HG03521 (cell line): Measurements from ENCODE around the gene NF1.
"Not testable (repeated sequence)": the region's sequence is repeated elsewhere in the genome, so short reads cannot be mapped to it uniquely, and the experiment has no call there.

ENCODE experiments used
- ATAC-seq: cut with Tn5 transposase; IDR thresholded peaks from one replicate; pipeline ENCODE4 v1.9.1; 2021; ENCODE audit warnings: mild to moderate bottlenecking, moderate library complexity; ENCODE audit not compliant: unreplicated experiment

Gene NF1

DNA sequence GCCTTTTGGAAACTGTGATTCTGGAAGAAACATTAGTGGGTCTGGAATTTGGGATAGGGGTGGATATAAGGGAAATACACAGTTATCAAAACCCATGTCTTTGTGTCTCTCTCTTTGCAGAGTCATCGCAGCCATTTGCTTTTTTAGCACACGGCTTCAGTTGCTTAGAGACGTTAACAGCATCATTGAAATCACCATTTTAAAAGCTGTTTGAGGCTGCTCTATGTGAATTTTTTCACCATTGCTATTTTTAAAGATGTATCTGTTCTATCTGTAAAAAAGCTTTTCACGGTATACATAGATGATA is 155.0 kb downstream of the NF1 start:
- no peak for ATAC-seq

DNA sequence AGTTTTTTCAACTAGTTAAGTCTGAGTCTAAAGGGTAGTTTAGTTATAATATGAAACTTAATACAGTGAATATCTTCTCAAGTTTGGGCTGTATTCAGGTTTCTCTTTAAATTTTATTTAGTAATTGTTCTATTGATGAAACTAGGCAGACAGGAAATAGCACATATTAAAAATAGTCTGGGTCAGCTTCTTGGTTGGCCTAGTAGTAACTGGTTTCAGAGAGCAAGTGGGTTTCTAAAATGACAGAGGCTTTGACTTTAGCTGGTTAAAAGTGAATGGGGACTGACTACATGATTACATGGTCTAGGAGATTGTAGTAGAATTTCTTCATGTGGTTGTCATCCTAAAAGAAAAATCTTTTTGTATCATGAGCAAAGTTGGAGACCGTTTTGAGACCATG is 155.5 kb downstream of the NF1 start:
- no peak for ATAC-seq

DNA sequence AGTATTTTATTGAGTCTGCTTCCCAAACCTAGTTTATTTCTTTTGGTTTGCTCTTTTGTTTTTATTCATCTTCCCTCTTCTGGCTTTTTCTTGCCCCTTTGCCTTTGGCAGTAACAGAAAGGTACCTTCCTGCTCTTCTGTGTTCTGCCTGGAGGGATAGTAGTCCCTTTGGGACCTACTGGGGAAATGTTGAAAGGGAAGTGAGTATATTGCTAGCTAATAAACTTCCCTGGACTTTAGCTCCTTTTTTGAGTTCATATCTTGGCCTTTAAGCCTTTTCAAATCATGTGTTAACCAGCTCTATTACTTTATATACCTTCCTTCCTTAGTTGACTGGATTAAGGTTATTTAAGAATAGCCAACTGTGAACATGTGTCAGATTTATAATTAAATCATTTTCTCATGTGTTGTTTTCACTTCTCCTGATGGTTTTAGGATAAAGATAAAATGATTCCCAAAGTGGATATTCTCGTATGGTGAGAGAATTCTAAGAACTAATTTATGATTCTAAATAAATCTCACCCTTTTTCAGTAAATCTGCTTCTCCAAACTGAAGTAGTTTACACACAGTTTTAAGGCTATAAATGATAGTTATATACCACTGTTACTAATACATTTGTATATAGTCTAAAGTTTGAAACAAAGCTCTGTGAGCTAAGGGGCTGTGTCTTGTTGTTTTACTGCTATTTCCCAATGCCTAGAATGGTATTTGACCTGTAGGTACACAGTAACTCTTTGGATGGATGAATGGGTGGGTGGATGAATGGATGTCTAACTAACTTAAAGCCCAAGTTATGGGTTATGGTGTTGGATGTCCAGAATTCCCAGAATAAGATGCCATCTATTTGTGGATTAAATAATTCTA is 156.6 kb downstream of the NF1 start:
- no peak for ATAC-seq

DNA sequence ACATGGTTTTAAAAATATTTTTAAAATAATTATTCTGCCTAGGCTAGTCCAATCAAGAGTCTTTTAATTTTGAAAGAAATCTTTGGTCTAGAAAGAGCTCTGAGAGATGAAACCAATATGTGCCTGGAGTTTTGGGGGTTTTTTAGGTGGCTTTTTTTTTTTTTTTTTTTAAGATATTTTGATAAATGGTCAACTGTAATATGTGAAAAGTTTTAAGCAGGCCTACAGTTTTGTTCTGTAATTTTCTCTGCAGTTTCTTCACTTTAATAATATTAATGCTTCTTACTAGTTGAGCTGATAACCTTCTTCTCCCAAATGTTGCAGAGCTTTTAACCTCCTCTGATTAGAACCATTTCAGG is 157.2 kb downstream of the NF1 start:
- ATAC-seq = no peak

DNA sequence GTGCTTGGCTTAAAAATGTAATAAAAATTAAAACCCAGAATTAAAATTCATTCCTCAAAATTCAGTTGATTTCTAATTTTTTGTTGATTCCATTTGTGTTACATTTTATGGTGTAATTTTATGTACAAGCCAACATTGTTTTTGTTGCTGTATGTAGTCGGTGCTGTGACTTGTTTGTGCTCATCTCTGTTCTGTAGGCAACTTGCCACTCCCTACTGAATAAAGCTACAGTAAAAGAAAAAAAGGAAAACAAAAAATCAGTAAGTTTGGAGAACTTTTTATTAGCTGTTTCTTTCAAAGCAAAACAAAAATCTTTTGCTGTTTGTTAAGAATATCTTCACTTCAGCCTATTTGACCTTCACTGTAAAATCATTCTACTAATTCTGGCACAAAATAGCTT is 158.0 kb downstream of the NF1 start:
- ATAC-seq = no peak

DNA sequence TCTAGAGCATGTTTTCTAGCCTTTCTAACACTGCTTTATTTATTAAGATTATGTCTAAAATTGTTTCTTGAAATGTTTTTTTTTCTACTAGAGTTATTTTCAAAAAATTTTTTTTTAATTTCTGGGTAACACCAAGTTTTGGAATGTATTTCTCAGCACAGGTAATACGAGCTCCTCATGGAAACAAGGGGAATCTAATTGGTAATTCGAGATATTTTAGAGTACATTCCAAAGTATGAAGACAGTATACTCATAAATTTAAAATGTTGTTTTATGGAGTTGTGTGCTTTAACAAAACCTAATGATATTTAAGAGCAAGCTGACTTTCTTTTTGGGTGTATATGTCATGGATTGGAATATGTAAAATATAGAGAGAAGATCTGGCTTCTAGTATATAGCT is 159.9 kb downstream of the NF1 start:
- ATAC-seq = no peak

DNA sequence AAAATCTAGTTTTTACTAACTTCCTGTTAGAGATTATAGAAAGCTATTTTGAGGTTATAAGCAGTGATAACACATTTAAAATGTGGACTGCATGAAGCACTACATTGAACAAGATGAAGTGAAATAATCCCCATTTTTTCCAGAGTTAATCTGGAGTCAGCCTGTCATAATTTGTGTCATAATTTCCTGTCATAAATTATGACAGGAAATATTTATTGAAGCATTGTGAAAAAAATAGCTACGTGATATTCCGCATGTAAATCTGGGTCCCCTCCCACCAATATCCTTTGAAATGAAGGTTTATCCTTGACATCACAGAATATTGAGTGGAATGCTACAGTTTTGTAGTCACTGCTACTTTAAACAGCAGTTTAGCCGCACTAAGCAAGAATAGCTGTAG is 162.2 kb downstream of the NF1 start:
- ATAC-seq = no peak

DNA sequence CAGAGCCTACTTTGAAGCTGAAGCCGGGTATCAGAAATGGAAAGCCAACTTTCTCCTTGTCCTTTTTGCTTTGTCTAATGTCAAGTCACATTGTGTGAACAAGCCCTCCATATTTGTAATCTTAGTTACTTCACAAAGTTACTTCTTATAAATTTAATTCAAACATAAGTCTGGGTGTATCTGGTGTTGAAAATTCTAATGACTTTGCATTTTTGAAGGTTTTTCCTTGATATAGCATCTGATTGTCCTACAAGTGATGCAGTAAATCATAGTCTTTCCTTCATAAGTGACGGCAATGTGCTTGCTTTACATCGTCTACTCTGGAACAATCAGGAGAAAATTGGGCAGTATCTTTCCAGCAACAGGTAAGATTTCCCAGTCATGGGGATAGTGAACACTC is 165.4 kb downstream of the NF1 start:
- no peak for ATAC-seq

DNA sequence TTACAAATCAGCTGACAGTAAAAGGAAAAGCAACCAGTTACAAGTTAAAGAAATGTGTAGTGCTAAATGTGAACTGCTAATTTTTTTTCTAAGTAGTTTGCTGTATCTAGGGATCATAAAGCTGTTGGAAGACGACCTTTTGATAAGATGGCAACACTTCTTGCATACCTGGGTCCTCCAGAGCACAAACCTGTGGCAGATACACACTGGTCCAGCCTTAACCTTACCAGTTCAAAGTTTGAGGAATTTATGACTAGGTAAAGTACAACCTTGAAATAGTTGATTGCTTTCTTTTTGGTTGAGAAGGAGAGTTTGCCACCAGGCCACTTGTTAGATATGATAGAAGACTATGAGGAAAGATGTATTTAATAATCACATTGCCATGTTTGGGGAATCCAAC is 166.8 kb downstream of the NF1 start:
- no peak for ATAC-seq

DNA sequence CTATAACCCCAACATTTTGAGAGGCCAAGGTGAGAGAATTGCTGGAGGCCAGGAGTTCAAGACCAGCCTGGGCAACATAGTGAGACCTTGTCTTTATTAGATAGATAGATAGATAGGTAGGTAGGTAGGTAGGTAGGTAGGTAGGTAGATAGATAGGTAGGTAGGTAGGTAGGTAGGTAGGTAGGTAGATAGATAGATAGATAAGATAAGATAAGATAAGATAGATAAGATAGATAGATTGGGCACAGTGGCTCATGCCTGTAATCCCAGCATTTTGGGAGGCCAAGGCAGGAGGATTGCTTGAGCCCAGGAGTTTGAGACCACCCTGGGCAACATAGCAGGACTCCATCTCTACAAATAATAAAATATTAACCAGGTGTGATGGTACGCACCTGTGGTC is 168.1 kb downstream of the NF1 start:
- not testable (repeated sequence) for ATAC-seq

DNA sequence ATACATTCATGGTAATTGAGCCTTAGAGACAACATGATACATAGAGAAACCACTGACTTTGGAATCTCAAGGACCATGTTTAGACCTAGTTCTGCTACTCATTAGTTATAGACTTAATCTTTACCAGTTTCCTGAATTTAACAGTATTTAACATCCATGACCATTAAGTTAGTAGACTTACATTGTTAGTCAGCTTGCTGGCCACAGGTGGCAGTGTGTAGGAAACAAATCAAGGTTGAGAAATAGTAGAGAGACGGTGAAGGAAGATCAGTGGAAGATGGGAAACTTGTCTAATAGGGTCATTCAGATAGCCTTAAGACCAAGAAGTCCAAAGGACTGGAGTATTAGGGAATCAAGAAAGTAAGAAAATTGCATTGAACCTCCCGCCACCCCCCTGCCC is 171.3 kb downstream of the NF1 start:
- no peak for ATAC-seq

DNA sequence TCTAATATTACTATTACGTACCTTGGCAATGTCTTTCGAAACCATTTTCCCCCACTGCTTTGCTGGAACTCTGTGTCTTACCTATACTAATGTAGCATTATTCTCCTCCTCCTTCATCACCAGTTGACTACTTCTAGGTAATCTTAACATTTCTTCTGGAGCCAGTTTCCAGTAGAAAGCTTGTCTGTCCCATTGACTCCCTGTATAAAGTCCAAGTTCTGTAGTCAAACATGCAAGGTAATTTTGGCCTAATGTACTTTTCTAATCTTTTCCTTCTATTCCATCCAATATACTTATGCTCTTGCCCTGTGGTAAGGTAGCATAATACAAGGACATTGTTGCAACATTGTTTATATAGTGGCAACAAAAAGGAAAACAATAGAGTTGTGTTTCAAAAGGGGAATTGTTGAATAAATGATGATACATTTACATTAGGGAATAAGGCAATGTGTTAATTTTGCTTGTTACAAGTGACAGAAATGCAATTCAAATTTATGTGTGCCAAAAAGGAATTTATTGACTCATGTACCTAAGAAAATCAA is 174.3 kb downstream of the NF1 start:
- no peak for ATAC-seq

DNA sequence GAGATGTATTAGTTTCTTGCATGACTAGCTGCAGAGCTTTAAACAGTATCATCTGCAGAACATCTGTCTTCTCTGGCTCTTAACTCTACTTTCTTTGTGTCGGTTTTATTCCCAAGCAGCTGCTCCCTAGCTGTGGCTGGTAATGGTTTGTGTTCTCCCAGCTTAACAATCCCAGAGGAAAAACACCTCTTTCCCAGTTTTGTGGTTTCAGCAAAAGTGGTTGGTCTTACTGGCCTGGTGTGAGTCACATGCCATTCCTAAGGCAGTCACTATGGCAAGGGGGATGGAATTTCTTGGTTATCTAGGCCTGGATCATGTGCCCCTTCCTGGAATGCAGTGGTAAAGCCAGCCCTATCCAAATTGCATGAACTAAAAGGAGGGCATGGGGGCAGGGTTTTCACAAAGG is 174.8 kb downstream of the NF1 start:
- ATAC-seq = no peak

DNA sequence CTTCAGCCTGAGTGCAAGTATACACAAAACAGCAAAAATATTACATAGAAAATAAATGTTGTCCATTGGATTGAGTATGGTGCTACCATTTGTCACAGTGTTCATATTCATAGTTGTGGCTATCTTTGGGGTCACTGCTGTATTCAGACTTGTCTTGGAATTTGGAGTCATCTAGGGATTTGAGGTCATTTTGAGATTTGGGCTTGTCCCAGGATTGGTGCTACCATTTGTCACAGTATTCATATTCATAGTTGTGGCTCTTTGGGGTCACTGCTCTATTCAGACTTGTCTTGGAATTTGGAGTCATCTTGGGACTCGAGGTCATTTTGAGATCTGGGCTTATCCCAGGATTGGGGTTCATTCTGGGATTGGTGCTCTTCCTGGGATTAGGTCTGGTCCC is 177.5 kb downstream of the NF1 start:
- no peak for ATAC-seq

DNA sequence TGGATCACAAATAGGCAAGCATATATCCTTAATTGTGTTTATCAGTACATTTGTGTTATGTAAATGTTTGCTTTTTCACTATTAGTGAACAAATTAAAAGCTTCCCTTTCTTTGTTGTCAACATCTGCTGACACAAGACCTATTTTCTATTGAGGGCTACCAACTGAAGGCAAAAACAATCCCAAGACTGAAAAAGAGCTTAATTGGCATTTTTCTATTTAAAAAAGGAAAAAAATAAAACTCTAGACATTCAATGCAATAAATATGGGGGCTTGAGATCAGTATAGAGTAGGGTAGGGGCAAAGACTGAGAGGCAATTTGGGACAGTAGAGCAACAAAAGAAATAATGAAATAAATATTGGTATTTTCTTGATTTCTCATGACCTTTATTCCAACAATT is 178.0 kb downstream of the NF1 start:
- no peak for ATAC-seq

DNA sequence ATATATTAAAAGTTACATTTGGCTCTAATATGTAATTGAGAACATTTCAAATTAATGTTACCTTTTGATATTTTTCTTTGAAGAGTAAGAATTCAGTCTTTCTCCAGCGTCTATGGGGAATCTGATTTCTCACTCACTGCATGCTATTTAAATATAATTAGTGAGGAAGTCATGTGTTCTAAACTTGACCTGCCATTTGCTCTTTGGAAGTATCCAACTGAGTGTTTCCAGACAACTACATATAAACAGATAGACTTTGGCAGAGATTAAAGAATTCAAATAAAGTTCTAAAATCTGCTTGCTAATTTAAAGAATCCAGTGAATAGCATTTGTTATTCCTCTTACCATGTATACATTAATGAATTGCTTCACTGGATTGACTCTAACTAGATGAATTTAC is 178.7 kb downstream of the NF1 start:
- ATAC-seq = no peak

DNA sequence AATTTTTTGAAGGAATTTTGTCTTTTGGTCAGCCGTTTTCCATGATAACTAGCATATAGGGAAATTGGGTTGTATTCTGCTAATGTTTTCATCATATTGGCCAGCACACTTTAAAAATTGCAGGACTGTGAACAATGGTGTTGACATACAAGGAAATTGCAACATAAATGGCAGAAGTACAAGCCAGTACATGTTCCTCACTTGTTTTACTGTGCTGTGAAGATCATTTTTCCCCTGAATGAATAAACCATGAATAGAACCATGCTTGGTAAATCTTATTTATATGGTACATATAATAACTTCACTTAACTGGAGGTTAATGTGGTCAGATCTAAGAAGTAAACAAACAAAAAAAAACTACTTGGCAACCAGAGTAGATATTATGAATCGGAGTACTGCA is 179.5 kb downstream of the NF1 start:
- ATAC-seq = no peak

DNA sequence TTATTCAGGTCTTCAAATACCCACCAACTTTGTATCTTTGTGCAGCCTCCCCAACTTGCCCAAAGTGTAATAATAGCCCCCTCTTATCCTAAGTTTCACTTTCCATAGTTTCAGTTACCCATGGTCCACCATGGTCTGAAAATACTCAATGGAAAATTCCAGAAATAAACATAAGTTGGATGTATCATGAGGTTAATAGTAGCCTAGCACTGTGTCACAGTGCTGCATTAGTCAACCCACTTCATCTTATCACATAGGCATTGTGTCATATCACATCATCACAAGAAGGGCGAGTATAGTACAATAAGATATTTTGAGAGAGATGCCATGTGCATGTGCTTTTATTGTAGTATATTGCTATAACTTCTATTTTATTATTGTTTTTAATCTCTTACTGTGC is 180.3 kb downstream of the NF1 start:
- ATAC-seq = no peak

DNA sequence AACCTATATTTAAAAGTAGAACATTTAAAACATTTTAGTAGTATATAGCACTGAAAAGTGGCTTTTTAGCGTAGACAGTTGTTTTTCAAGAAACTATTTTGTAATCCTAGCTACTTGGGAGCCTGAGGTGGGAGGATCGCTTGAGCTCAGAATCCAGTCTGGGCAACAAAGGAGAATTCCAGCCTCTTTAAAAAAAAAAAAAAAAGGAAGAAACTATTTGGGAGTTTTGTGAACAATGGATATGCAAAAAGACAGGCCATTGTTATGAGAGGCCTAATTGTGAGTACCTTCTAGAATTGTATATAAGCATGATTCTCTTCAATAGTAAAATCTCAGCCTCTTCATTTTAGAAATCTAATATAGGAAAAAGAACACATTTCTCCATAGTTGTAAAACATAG is 184.6 kb downstream of the NF1 start:
- no peak for ATAC-seq

DNA sequence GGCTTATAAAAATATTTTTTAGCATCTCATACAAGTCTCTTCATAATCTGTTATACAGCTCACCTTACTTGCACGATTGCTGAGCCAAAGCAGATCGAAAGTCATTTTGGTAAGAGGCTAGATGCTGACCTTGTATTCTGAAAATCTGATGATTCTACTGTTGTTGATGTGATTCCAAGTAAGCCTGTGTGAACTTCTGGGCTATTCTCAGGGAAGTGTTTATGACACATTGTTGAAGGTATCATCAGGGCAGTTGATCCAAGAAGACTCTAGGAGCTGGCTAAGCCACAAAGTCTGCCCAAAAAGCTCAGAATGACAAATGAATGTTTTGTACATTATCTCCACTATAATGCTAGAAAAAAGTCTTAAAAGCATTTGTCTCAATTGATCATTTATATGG is 186.3 kb downstream of the NF1 start:
- ATAC-seq = no peak

DNA sequence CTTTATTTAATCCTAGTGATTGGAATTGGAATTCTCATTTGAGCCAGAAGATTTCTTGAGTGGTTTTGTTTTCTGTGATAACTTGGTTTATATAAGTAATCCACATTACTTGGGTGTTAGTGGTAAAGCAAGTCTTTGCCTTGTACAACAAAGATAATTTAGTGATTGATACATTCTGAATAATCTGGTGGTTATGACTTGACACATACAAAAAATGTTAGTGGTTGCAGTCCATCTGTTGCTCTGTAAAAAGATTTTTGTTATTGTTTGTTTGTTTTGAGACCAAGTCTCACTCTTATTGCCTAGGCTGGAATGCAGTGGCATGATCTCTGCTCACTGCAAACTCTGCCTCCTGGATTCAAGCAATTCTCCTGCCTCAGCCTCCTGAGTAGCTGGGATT is 189.1 kb downstream of the NF1 start:
- ATAC-seq = no peak

DNA sequence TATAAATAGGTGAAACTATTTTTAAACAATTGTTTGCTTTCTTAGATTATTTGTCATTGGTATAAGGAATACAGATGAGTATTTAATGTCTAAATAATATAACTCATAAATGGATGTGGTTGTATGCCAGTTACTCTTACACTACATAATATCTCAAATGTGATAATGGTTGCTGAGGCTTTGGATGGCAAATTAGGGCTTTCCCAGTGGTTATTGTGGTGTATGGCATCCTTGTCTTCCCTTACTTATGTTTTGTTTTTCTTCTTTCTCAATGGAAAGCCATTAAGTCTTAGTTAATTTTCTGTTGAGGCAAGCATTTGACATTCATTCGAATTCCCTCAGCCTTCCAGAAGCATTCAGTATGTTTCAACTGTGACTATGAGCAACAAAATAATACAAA is 191.8 kb downstream of the NF1 start:
- ATAC-seq = no peak

DNA sequence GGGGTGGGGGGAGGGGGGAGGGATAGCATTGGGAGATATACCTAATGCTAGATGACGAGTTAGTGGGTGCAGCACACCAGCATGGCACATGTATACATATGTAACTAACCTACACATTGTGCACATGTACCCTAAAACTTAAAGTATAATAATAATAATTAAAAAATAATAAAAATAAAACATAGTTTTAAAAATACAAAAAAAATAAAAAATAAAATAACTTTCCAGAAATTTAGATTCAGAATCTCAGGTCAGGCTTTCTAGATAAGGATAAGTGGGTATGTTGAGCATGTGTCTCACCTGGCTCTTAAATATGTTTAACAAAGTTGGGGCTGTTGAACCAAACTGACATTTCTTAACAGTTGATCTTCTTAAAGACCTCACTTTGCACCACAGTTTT is 193.2 kb downstream of the NF1 start:
- ATAC-seq = not testable (repeated sequence)
